Measurements from ENCODE around the gene GRIA1.

Gene GRIA1

DNA sequence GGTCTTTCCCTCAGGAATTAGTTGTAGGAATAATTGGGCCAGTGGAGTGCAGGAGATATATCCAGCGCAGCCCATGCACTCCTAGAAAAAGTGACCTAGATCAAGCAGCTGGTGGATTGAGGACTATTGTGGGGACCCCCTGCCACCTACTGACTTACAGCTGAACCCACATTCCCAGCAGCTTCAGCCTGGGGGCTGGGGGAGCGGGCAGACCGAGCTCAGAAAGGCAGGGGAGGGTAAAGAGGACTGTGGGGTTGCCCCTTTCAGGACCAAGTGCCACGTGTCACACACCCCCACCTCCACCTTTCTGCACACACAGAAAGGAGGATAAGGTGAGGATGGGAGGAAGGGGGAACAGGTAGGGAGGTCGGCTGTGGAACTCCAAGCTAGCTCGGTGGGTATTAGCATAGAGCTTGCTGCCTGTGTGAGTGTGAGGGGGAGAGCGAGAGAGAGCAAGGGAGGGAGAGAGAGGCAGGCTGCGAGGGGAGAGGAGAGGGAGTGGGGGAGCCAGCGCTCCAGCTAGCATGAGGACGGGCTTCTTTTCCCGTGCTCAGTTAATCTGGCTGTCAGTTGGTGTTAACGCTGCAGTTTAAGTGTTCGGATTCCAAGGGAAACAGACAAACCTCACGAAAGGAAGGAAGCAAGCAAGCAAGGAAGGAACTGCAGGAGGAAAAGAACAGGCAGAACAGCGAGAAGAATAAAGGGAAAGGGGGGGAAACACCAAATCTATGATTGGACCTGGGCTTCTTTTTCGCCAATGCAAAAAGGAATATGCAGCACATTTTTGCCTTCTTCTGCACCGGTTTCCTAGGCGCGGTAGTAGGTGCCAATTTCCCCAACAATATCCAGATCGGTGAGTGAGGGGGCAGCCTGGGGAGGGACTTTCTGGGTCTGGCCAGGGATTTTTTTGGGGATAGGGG is at the start of gene GRIA1:
TSS of gene GRIA1 (plus strand) at position 553 of the 920 bp plus-strand sequence.
- no peak for DNase-seq

DNA sequence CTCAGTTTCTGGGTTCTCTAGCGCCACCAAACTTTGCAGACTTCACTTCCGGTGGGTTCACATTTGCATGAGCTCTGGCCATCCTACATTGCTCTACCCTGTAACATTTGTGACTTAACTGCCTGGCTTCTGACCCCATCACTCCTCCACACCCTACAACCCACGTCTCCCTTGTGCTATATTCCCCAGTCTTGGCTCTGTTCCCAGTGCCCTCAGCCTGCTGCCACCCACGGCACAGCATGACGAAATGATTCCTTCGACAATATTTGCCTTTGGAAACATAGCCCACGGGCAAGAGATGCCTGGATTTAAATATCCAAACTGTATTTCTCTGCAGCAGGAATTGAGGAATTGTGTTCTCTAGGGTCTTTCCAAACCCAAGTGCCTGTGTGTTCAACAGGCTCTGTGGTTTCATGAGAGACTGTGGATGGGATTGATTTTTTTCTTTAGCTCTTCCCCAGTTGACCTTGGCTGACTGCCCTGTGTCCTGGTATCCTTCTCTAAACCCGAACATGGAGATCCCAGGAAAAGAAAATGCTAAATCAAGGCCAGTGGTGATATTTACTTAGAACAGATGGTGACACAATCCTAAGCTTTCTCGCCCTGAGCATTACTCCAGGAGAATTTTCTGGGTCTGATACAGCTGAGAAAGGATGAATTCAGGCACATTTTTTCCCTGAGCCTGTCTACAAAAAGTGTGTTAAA is 44.4 kb upstream of the GRIA1 start:
- no peak for DNase-seq

DNA sequence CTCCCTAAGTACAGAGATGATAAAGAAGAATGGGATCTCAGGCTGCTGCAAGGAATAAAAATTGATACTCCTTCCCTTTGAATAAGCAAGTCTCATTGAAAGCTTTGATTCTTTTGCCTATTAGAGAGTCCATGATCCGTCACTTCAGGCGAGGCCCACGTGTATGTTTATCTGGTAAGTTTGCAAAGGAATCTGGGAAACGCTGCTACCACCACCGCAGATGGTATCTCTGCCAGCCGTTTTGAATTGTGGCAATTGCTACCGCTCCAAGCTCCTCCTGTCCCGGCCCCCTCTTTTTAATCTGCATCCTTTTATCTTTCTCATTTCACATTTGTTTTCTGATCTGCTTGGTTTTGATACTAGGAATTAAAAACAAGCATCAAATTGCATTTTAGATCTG is 42.9 kb upstream of the GRIA1 start:
- no peak for DNase-seq

DNA sequence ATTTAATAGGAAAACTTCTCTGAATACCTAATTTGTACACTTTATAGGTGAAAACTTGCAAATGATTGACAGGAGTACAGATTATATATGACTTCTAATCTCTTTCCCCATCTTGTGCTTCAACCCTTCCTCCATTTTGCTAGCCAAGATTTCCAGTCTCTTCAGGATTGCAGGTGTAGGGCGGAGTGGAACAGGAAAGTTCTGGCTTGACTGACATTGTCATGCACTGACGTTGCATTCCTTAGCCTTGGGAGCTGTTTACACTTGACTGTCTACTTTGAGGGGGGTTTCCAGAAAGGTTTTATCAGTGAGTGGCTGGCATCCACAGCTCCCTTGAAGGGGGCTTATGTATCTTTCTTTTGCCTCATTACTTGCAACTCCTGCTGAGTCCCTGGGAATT is 34.1 kb upstream of the GRIA1 start:
- DNase-seq, result no peak

DNA sequence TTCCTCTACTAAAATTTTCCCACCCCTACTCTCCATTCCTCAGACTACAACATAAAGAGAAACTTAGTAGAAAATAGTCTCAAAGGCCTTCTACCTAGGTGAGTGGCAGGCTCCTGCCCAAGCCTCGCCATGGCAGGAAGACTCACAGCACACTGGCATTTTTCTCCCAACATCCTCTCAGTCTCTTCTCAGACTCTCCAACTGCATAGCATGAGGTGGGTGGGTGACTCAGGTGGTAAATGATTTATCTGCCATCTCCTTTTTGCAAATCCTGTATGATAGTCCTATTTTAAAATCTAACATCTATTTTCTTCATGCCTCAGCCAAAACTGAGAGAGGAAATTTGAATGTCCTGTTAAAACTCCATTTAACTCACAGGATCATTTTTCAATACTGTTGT is 33.5 kb upstream of the GRIA1 start:
- no peak for DNase-seq

DNA sequence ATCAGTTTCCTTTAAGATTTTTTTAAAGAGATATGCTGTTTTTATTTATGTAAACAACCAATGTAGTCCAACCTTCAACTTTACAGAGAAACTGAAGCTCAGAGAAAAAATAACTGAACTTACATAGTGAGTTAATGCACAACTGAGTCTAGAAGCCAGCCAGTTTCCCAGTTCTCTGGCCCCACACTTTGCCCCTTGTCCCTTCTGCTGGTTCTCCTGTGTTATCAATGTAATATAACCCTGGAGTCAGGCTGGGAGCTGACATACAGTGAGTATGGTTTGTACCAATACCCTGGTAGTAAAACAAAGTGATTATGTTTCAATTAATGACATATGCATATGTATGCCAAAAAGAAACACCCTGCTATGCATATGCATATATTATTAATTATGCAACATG is 32.2 kb upstream of the GRIA1 start:
- DNase-seq, result no peak

DNA sequence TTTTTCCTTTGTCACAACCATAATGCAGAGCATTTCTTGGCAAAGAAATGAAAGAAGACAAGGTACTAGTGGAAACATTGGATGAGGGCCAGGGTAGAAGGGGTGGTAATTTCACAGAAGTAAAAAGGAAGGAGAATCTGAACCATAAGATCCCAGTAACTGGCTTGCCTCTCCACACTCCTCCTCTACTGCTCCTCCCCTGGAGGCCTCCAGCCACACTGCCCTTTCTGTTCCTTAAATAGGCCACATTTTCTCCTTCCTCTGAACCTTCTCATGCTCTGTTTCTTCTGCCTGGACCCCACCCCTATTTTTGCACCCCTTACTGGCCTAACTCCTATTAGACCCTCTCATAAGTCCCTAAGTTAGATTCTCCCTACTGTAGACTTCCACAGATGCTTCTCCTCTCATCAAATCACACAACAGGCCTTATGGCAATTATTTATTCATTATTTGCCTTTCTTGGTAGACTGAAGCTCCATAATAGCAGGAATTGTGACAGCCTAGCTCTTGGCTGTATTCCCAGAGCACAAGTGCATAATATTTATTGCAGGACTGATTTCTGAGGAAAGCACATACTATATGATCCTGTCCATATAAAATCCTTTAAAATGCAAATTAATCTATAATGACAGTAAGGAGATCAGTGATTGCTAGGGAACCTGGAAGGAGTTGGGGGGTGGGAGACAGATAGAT is 31.3 kb upstream of the GRIA1 start:
- DNase-seq, result no peak

DNA sequence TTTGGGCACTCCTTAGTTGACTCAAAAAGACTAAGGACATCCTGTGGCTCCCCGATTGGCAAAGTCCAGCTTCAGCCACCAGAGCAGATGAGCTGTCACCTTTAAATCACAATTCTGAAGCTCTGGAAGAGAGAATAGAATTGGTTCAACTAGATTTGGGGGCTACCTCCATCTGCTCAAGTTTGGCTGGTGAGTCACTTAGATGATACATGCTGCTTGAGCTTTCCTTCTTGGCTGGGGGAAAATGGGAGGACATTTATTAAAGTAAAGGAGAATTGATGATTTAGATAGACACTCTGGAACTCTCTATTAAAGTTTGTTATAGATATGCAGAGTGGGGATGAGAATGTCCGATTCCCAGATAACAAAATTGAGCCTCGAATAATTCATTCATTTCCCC is 30.0 kb upstream of the GRIA1 start:
- DNase-seq, result no peak

DNA sequence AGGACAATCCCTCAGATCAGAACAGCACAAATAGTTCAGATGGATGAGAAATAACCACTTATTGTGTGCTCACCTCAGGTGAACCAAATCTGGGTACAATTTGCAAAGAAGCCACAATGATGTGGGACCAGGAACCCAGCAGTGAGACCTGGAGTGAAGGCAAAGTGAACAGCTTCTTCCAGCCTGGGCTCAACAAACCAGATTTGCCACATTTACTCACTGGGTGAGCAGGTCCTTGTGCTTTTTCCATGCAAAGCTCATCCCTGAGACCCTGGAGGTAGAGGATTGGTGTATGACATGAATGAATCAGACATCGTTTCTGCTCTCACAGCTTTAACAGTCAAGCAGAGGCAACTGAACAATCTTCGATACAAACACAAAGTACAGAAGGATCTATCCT is 29.1 kb upstream of the GRIA1 start:
- no peak for DNase-seq

DNA sequence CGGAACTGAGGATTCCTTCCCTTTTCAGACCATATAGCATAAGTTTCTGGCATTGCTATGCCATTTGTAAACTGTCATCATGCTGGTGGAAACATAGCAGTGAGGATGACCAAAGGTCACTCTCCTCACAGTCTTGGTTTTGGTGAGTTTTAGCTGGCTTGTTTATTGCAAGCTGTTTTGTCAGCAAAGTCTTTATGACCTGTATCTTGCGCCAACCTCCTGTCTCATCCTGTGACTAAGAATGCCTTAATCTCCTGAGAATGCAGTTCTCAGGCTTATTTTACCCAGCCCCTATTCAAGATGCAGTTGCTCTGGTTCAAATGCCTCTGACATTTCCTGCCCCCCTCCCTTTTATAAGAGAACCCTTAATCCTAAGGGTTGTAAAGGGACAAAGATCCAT is 26.7 kb upstream of the GRIA1 start:
- DNase-seq, result no peak

DNA sequence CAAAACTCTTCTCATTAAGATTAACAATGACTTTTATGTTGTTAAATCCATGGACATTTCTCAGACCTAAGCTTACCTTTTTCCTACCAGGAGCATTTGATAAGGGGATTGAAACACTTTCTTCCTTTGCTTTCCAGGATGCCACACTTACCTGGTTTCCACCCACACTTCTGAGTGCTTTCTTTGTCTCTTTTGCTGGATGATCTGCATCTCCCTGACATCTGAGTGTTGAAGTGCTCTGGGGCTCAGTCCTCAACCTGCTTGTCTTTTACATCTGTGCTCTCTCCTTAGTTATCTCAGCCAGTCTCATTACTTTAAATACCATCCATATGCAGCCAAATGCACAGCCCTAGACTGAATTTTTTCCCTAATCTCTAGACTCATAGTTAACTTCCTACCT is 22.9 kb upstream of the GRIA1 start:
- no peak for DNase-seq

DNA sequence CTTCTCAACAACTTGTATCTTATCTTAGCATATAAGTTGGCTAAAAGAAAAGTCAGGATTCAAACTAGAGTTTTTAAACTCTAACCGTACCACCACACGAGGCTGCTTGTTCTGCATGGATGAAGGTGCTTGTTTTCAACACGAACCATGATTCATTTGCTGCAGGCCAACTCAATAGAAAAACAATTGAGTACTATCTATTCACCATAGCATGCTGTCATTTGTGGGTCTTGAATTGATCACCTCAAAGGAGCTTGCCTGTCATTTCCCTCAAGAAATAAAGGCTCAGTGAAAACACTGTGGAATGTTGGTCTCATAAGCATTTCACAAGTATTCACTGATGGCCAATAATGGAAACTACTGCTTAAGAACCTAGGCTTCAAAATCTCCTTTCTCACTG is 21.0 kb upstream of the GRIA1 start:
- no peak for DNase-seq

DNA sequence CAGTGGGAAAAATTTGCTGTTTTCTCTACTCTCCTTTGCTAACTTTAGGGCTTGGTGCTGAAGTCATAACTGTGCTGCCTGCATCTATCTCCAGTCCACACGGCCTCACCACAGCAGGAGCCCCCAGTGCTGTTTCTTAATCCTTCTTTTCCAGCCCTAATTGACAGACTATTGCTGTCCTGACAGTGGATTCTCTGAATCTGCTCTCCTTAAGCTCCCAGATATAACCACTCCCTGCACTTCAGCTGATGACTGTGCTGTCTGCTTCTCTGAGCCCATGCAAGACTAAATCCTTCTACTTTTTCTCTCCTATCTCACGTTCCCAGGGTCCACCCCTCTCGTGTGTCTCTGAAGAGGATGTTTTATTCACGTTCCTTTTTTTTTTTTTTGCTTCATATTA is 19.7 kb upstream of the GRIA1 start:
- no peak for DNase-seq

DNA sequence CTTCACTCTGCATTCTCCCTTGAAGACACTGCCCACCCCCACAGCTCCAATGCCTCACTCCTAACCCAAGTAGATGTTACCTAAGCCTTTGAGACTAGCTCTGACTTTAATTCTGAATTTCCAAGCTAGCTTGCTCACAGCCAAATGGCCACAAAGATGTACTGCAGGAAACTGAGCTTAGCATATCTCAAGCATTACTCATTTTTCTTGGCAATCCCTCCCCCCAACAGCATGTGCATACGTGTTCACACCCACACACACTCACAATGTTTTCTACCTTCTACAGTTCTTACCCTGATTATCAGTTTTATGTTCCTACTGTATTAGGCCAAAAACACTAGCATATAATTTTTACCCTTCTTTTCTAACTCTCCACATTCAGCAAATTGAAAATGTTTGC is 13.7 kb upstream of the GRIA1 start:
- no peak for DNase-seq

DNA sequence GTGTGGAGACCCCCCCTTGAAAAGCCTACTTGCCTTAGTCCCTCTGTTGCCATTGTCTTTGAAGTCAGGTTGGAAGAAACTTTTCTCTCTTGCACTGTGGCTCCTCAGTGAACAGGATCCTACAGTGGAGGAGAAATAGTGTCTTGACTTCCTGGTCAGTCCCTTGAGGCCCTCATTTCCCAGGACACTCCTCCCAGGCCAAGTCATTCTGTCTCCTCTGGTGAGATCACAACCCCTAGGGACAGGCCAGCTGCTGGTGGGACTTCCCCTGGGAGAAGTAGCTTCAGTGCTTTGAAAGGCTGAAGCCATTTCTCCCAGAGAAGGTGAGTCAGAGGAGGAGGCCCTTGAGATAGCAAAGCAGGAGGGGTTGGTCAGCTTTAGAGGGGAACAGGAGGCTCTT is 10.1 kb upstream of the GRIA1 start:
- DNase-seq, result no peak

DNA sequence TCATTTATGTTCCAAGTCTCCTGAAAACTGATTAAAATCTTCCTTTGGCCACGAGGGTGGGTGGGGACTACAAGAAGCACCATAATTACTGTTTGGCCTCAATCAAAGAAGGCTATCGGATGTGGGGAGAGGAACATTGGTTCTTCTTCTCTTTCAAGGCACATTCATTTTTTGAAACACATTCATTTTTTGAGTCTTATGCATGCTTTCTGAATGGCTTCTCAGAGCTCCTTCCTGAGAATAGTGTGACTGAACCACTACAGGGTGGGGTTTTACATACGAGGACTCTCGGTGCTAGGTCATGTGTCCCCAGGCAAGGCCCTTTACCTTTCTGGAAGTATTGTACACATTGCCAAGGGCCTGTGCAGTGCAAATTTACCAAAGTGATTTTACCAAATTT is 7.0 kb upstream of the GRIA1 start:
- DNase-seq, result no peak

DNA sequence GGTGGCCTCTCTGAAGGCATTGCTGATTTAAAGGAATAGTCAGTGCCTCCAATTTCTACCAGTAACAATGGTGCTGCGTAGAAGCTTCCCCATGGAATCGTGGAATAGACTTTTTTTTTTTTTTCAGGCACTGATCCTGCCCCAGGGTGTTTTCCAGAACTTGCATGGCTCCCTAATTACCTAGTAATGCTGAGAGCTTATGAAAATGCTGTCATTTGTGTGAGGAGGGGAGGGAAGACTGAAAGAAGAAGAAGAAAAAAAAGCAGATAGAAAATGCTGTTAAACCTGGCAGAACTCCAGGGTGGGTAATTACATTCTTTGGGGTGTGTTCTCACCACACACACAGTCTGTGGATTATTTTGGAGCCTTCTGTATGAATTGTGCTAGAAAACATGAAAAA is 4.8 kb upstream of the GRIA1 start:
- DNase-seq, result no peak

DNA sequence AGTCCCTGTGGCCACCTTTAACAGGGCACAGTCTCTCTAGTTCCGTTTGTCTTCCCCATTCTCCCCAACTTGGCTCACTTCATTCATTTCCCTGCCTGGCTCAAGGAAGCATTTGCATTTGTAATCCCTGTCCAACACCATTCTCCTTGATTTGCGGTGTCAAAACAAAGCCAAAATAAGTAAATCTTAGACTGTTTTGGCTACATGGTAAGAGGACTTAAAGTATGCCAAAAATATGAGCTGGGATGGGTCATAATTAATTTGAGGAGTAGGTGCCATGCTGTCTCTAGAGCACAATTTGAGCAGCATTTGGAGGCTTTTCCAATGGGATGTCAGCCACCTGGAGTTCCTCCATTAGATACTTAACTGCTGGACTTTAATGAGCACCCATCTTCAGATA is 3.7 kb upstream of the GRIA1 start:
- no peak for DNase-seq

DNA sequence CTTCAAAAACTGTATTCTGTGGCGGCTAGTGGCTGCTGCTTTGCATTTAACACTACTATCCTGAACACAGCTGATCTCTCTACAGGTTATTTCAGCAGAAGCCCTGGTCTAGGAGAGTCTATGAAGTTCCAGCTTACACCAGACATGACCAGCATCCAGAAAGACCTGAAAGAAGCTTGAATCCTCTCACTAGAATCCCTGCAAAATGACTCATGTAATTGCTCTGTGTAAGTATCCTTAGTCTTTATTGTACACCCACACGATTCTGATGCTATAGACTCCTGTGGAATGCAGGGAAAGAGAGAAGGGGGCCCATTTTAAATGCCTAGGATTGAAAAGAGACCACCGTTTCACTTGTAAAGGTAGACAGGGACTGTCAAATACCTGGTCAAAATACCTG is 859 bp upstream of the GRIA1 start:
- DNase-seq, result no peak

DNA sequence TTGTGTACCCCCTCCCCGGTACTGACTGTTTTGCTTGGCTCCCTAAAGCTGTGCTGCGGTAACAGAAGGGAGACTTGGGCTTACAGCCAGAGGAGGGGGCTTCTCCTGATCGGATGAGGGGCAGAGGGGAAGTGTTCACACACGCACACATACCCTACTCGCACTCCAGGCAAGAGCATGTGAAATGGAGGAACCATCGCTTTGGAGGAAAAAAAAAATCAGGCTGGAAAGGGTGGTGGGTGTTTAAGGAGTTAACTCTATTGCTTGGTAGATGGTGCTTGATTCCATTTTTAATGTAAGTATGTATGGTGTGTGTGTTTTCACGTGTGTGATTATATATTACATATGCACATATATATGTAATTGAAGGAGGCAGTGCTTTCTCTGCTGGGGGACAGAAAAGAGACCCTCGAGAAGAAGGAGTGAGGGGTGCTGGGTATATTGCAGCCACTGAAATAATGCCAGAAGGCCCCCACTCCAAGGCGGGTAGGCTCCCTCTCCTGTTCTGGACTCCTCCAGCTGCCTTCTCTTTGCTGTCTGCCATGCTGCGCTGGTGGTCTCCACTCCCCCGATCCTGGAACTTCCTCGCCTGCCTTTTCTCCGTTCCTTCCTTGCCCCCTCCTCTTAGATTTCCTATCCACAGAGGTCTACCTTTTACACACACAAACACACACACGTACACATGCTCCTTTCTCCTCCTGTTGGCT is 721 bp downstream of the GRIA1 start:
- no peak for DNase-seq

DNA sequence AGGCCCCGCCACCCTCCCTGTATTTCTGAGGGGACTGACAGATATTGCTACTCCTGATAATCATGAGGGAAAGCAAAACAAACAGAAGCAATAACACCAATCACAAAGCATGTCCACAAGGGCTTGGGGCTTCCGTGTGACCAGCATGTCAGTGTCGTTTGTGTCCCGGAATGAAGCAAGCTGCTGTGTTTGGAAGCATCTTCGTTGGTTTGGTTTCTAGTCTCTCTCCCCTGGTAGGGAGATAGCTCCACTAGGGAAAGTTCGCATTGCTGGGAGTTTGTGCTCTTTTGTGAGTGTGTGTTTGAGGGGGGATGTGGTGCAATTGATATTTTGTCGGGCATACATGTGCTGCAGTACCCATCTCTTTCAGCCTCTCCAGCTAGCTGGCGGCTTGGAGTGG is 1.4 kb downstream of the GRIA1 start:
- no peak for DNase-seq

DNA sequence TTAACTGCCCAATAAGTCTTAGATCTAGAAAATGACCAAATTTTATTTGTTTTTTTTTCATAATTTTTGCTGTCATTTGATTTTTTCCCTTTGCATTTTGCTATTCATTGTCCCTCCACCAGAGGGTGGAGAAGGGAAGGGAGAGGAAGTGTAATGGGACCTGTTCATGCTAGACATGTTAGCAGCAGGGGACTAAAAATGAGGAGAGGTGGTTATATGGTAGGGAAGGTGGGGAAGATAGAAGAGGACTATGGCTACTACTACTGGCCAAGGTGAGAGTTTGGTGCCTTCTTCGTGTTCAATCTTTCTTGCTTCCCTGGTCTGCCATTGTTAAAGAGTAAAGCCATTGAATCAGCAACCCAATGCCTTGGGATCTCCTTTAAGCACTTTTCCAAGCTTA is 6.4 kb downstream of the GRIA1 start:
- DNase-seq, result no peak

DNA sequence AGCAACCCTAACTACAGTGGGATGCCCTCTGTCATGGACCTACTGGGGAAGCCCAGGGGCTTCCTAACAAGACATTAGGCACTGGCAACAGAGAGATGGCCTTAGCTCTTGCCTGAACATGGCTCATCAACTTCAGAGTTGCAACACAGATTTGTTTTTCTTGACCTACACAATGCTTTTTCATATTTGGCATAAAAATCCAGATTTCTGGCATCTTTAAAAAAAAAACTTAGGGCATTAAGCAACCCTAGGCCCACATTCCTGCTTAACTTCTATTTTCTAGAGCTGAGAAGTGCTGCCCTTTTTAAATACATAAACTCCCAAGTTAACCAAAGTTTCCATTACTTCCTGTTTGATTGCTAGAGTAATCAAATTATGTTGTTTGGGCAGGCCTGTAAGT is 8.0 kb downstream of the GRIA1 start:
- DNase-seq, result no peak

All from activated CD4-positive, alpha-beta T cell treated with anti-CD3 and anti-CD28 coated beads, Interleukin-2, amount 50 U/mL, for 4 hours (primary cell).